Epithelial cell of esophagus (primary cell): ENCODE measurements around the gene LRSAM1.

Experiments
- DNase-seq: peaks from one replicate; pipeline ENCODE4 v3.0.0; 2010; ENCODE audit warnings: low read depth
- H3K4me3 ChIP-seq: 2 replicates; pipeline ENCODE4 v1.5.1; 2011; ENCODE audit warnings: mild to moderate bottlenecking, low read length, control low read depth
- TF ChIP-seq, protein P1 (sequence below): IDR thresholded peaks from 2 replicates; pipeline ENCODE4 v1.5.1; 2011; ENCODE audit warnings: low read depth, mild to moderate bottlenecking, low read length, control low read depth, inconsistent platforms; ENCODE audit not compliant: insufficient read depth; ENCODE audit errors: missing control alignments

The LRSAM1 gene

DNA sequence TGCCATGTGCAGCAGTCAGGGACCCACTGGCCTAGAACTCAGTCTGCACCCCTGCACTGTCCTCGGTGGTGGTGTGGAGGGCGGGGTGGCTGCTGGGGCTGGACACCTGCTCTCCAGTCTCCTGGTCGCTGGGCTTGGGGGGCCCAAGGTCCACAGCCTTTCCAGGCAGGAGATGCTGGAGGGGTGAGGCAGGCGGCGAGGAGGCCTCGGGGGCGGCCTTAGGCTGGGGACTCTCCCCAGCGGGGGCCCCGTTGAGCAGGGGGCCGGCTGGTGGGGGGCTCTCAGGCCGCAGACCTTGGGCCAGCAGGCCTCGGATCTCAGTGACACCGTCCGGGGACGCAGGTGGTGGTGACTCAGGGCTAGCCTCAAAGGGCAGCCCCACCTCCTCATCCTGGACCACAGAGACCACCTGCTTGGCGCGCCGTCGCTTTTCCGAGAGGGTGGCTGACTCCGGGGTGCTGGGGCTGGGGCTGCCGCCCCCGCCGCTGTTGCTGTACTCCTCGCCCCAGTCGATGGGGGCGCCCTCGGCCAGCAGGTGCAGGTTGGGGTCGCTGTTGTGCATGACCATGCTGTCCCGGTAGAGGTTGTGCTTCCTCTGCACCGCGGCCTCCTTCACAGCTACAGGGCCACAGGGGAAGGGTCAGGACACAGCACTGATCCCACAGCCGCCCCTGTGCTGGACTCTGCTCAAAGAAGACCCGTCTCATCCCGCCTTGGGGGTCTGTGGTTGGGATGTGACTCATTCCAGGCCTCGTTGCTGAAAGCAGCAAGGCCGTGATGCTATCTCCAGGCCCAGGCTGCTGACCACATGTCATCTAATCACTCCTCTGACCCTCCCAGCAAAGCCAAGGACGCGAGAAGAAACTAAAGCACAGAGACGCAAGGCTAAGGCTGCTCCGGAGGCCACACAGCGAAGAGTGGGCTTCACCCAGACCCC is 55.8 kb downstream of the LRSAM1 start:
- TF ChIP-seq, protein P1, sequence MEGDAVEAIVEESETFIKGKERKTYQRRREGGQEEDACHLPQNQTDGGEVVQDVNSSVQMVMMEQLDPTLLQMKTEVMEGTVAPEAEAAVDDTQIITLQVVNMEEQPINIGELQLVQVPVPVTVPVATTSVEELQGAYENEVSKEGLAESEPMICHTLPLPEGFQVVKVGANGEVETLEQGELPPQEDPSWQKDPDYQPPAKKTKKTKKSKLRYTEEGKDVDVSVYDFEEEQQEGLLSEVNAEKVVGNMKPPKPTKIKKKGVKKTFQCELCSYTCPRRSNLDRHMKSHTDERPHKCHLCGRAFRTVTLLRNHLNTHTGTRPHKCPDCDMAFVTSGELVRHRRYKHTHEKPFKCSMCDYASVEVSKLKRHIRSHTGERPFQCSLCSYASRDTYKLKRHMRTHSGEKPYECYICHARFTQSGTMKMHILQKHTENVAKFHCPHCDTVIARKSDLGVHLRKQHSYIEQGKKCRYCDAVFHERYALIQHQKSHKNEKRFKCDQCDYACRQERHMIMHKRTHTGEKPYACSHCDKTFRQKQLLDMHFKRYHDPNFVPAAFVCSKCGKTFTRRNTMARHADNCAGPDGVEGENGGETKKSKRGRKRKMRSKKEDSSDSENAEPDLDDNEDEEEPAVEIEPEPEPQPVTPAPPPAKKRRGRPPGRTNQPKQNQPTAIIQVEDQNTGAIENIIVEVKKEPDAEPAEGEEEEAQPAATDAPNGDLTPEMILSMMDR: no peak
- DNase-seq: no peak
- H3K4me3 ChIP-seq: no peak overlapping the region

DNA sequence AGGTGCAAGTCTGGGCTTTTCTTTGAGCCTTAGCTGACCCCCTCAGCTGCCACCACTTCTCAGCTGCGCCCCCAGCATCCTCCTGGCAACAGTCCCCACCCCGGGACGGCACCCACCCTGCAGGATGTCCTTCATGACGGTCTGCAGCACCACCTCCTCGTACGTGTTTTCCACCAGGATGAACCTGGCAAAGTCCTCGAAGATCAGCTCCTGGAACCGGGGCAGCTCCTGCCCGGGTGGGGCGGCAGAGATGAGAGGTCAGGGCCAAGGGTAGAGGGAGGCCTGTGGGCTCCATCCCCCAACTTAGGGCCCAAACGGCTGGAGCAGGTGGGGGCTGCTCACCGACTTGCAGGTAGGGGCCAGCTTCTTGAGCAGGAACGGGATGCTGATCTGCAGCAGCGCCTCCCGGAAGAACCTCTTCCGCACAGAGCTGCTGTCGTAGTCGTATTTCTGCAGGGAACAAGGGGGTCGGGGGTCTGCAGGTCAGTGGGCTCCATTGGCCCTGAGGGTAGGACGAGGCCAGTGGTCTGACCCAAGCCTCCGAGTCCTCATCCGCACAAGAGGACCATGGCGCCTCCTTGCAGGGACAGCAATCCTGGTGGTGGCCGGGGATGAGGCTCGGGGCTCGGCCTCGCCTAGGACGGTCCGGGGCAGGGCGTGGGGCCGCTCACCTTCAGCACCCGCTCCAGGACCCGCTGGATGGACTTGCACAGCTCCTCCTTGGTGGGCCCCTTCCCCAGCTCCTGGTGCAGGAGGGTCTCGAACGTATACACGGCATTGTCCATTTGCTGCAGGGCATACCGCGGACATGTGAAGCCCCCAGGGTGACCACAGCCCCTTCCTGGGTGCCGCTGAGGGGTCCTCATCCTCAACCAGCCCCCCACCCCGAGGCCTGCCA is 56.7 kb downstream of the LRSAM1 start:
- DNase-seq: no peak
- TF ChIP-seq, protein P1: no peak
- H3K4me3 ChIP-seq: no peak overlapping the region

DNA sequence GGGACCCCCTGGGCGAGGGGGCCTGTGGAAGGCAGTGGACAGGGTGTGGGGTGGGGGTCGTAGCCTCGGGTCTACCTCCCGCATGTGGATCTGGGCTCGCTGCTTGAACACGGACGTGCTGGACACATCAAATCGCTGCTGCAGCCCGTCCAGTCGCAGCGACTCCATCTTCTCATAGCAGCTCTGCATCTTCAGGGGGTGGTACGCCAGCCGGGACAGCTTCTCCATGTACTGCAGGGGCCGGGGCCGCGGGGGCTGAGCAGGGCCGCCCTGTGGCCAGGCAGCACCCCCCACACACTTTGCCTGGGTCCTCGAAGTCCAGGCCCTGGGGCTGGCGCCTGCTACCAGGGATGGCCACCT is 57.6 kb downstream of the LRSAM1 start:
- H3K4me3 ChIP-seq: no peak overlapping the region
- TF ChIP-seq, protein P1: no peak
- no peak for DNase-seq

DNA sequence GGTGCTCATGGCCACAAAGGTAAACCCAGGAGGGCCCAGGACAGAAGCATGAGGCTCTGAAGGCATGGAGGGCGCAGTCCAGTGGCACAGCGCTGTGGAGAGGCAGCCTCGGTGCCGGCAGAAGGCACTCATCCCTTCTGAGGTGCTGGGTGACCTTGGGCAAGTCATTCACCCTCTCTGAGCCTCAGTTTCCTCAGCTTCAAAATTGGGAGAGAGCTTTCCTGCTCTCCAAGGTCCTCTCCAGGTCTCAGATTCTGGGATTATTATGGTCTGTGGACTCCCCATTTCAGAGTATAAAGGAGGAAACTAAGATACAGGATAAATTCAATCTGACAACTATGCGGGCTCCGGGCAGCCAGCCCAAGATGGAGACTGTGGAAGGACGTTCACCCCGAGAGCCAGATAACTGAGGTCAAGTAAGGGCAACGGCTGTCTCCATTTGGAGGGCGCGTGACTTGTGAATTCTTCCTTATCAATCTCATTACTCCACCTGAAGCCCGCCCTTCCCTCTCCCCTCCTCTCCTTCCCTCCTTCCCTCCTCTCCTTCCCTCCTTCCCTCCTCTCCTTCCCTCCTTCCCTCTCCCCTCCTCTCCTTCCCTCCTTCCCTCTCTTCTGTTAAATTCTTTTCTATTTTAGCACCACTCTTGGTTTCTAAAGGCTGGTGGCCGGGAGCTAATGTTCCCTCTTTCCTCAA is 58.1 kb downstream of the LRSAM1 start:
- DNase-seq: no peak
- TF ChIP-seq, protein P1: no peak
- no peak overlapping the region for H3K4me3 ChIP-seq

DNA sequence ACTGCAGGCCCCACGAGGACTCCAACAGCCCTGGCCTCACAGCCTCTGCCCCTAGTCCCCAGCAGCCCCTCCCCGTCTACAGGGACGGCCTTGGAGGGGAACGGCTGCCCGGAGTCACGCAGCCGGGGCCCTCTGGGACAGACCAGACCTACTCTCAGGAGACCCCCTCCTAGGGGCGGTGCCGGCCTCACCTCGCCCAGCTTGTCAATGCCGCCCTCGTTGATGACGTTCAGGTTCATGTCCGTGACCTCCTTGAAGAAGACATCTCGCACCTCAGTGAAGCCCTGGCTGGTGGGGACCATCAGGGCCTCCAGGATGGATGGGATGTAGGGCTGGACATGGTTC is 58.6 kb downstream of the LRSAM1 start:
- DNase-seq: no peak
- TF ChIP-seq, protein P1: no peak
- H3K4me3 ChIP-seq: no peak overlapping the region

DNA sequence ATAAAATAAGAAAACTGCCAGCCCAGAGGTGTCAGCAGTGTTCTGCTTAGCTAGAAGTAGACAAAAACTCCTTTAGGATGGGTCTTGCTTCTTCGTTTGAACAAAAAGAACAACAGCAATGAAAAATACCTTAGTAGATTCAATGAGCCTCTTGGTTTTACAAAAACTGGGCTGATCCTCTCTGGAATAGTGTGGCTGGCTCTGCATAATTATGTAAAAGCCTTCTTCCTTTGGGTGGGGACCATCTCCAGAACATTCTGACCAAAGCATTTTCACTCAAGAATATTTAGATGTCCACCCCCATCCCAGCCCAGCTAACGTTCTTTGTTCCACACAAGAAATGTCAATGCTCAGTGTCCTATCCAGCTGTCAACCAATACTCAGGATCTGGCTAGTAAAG is 63.2 kb downstream of the LRSAM1 start:
- TF ChIP-seq, protein P1: no peak
- DNase-seq: no peak
- no peak overlapping the region for H3K4me3 ChIP-seq
